ENCODE measurements around the gene NR6A1.

Gene NR6A1

DNA sequence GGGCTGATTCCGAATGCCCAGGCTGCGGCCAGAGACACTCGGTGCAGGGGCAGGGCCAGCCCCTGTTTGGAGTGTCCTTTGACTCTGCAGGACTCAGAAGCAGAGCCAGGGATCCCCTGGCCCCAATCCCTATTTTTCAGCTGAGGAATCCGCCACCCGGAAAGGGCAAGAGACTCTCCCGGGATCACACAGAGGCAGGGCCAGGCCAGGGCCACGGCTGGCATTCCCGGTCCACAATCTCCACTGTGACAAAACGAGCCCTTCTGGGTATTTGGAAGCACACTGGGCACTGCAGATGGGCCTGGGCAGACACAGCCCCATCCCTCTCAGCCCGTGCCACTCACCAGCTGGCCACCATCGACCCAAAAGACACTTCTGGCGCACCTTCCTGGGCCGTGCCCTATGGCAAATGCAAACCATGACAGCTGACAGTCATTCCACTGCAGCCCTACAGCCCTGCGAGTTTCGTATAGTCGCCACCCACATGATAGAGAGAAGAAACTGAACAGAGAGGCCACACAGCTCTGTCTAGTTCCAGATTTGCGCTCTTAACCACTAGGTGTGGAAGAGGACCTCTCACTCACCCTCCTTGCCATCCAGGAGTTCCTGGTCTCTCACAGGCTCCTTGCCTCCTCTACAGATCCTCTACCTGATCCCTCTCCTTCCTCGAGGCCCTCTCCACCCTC, 277.2 kb downstream of the NR6A1 start:
- H3K27ac ChIP-seq, result no peak overlapping the region
- TF ChIP-seq ZFX (IDR thresholded peaks at IDR 0.05; ENCODE audit: borderline replicate concordance), result no peak
- TF ChIP-seq, protein P1, sequence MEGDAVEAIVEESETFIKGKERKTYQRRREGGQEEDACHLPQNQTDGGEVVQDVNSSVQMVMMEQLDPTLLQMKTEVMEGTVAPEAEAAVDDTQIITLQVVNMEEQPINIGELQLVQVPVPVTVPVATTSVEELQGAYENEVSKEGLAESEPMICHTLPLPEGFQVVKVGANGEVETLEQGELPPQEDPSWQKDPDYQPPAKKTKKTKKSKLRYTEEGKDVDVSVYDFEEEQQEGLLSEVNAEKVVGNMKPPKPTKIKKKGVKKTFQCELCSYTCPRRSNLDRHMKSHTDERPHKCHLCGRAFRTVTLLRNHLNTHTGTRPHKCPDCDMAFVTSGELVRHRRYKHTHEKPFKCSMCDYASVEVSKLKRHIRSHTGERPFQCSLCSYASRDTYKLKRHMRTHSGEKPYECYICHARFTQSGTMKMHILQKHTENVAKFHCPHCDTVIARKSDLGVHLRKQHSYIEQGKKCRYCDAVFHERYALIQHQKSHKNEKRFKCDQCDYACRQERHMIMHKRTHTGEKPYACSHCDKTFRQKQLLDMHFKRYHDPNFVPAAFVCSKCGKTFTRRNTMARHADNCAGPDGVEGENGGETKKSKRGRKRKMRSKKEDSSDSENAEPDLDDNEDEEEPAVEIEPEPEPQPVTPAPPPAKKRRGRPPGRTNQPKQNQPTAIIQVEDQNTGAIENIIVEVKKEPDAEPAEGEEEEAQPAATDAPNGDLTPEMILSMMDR (IDR thresholded peaks at IDR 0.05), result no peak

DNA sequence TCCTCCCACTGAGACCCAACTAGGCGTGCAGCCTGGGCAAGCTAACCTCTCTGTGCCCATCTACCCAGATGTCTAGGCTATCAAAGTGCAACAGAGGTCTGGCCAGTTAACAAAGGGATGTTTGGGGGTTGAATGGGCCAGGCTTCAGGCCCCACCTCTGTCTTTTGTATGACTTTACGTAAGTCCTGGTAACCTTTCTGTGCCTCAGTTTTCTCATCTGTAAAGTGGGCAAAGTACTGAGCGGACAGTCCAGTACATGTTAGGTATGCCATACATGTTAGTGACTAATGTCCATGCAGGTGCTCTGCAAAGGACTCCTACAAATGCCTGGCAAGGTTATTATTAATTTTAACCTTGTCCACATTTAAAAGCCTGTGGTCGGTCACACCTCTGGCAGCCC, 277.9 kb downstream of the NR6A1 start:
- H3K27ac ChIP-seq, result no peak overlapping the region
- no peak for TF ChIP-seq ZFX (IDR thresholded peaks at IDR 0.05; ENCODE audit: borderline replicate concordance)
- TF ChIP-seq, protein P1 (IDR thresholded peaks at IDR 0.05), result no peak

DNA sequence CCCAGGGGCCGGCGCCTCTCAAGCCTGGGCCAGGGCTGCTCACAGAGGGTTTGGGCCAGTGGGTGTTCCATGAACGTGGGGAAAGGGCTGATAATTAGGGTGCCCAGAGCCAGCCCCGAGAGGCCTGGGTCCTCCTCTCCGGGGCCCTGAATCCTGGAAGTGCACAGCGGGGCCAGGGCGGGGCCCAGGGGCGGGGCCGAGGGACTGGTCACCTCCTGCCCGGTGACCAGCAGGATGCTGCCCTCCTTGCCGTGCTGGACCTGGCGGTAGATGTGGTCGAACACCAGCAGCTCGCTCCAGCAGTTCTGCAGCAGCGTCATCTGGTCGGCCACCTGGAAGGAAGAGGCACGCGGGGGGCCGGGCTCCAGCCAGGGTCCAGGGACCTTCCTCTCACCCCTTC, 278.3 kb downstream of the NR6A1 start:
- no peak overlapping the region for H3K27ac ChIP-seq
- TF ChIP-seq, protein P1 (IDR thresholded peaks at IDR 0.05), result no peak
- no peak for TF ChIP-seq ZFX (IDR thresholded peaks at IDR 0.05; ENCODE audit: borderline replicate concordance)

DNA sequence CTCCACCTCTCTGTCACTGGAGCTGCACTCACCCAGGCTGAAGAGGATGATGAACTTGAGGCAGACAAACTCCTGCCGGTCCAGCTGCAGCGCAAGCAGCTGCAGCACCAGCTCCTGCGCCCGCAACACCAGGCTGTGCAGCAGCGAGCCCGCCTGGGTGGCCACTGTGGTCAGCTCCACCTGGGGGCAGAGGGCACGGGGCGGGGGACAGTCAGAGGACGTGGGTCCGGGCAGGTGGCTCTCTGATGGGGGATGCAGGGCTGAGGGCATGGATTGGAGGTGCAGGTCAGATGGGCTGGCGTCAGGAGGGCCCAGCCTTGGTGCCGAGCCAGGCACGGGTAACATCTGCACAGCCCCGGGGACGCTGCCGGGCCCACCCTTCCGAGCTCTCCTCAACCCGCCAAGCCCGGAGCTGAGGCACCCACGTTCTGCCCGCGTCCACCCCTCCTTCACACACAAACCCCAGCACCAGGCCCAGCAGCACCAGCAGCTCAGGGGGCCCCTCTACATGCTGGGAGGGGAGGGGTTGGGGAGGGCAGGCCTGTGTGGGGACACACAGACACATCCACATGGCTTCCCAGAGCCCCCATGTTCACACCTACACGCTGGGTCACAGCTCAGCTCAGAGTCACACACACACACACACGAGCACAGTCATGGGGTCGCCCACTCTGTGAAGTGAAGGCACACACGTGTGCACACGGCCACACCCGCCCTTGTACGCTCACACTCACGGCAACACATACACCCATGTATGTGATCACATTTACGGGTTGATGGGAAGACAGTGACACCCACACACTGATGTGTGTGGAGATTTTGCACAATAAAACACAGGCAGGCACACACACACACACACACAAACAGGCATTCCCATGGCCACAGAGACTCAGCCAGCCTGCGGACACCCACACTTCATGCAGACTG, 279.8 kb downstream of the NR6A1 start:
- H3K27ac ChIP-seq, result no peak overlapping the region
- no peak for TF ChIP-seq ZFX (IDR thresholded peaks at IDR 0.05; ENCODE audit: borderline replicate concordance)
- TF ChIP-seq, protein P1 (IDR thresholded peaks at IDR 0.05), result no peak

DNA sequence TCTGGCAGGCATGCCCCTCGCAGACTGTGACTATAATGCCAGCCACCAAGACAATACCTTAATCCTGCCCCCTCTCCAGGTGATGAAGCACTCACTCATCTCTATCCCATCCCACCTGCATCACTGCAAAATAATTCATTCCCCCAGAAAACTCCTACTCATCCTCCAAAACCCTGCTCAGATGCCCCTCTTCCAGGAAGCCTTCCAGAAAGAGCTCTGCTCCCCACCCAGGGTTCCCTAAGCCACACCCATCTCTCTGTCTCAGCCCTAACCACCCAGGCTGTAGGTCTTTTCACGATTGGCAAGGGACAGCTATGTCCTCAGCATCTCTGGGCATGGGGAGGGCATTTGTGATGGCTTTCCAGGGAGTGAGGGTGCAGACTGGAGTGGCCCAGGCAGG, 281.1 kb downstream of the NR6A1 start:
- TF ChIP-seq, protein P1 (IDR thresholded peaks at IDR 0.05), result no peak
- TF ChIP-seq ZFX (IDR thresholded peaks at IDR 0.05; ENCODE audit: borderline replicate concordance), result no peak
- no peak overlapping the region for H3K27ac ChIP-seq

DNA sequence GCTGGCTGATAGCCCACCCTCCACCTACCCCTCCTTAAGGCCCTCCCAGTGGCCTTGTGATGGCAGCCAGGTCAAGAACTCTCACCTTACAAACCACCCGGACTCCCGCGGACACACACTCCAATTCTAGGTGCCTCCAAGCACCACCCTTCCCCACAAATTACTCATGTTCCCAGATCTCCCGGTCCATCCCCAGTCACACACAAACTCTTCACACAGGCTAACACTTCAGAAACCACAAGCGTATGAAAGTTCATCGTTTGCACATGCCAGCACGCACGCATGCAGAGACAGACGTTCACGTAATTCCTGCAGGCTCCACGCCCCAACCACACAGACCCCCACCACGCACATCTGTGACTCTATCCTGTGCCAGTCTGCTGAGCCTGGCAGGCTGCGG, 281.9 kb downstream of the NR6A1 start:
- no peak overlapping the region for H3K27ac ChIP-seq
- no peak for TF ChIP-seq ZFX (IDR thresholded peaks at IDR 0.05; ENCODE audit: borderline replicate concordance)
- TF ChIP-seq, protein P1 (IDR thresholded peaks at IDR 0.05), result no peak

All from 22Rv1 (cell line).